ENCODE data around the gene MARF1.

The MARF1 gene

DNA sequence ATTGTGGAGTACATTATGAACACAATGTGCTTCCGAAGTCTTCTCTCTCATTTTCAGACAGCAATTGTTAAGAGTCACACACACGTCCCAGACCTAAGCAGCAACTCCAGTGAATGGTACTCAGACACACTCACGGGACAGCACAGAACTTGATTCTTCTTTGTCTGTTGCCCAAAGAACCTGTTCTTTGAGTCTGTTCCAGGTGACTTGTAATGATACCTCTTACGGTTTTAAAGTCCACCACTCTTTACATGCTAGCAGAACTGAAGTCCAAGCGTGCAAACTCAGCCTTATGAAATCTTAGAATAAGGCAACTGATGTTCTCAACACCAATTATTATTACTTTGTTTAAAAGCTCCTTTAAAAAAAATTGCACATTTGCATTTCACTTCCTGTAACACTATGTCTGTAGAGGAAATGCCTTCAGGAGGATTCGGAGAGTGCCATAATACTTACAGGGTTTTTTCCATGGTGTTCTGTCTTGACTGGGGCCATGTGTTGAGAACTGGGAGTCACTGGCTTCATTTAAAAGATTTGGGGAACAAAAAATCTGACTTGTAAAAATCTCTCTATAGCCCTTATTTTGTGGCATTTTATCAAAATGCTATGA is 48.1 kb downstream of the MARF1 start:
- H3K9ac ChIP-seq (ENCODE audit: low read depth, low read length) = no peak overlapping the region

DNA sequence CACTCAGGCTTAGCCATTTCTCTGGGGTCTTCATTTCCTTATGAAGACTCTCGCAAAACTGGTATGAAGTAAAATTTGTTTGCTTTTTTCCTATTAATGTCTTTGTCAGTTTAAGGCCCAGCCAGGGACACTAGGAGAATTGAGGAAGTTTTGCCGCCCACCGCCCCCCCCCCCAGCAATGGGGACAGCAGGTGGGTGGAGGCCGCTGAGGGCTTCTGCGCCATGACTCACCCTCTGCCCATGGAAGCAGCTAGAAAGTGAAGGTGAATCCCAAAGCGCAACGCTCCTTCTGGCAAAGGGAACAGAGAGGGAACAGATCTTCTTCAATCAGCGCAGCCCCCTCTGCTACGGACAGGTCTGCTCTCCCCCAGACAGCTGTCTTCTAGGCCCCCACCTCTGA is 49.7 kb downstream of the MARF1 start:
- peaks cover 38% of the 10 kb centered on the region for H3K36me3 ChIP-seq (ENCODE audit: insufficient read depth, low read depth, low read length)
- H3K27me3 ChIP-seq (ENCODE audit: insufficient read depth, low read length) = no peaks in the 10 kb centered on the region
- H3K4me3 ChIP-seq (ENCODE audit: low read length) = no peak overlapping the region
- no peak overlapping the region for H3K27ac ChIP-seq (ENCODE audit: low read length)
- H3K9ac ChIP-seq (ENCODE audit: low read depth, low read length) = no peak overlapping the region
- peaks cover 2% of the 10 kb centered on the region; the same call in 1 of the 2 replicates for H3K4me1 ChIP-seq (ENCODE audit: insufficient read depth, low read length)
- no peaks in the 10 kb centered on the region for H3K9me3 ChIP-seq (ENCODE audit: insufficient read depth, low read depth, low read length)

More for the DNA sequence above, 48.1 kb downstream of the MARF1 start:
- H3K9me3 ChIP-seq (ENCODE audit: insufficient read depth, low read depth, low read length) = no peaks in the 10 kb centered on the region
- no peak overlapping the region for H3K27ac ChIP-seq (ENCODE audit: low read length)
- no peak overlapping the region for H3K4me3 ChIP-seq (ENCODE audit: low read length)
- peaks cover 2% of the 10 kb centered on the region; the same call in 1 of the 2 replicates for H3K4me1 ChIP-seq (ENCODE audit: insufficient read depth, low read length)
- no peaks in the 10 kb centered on the region for H3K27me3 ChIP-seq (ENCODE audit: insufficient read depth, low read length)
- peaks cover 50% of the 10 kb centered on the region for H3K36me3 ChIP-seq (ENCODE audit: insufficient read depth, low read depth, low read length)

DNA sequence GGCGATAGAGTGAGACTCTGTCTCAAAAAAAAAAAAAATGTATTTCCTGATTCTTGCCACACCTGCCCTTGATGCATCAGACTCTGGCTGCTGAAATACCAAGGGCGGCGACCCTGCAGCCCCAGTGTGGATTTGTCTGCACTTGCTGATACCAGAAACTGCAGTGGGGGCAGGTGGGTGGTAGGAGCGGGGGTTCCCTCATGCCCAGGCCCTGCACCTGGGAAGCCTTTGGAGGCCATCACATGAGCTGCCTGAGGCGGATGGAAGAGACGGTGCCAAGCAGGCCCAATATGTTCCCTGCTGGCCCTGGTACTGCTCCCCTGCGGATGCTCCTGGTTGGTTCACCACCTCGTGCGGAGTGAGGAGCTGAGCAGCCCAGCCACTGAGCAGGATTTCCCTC is 50.6 kb downstream of the MARF1 start:
- Histone ChIP-seq H3K36me3 (ENCODE audit: insufficient read depth, low read depth, low read length) (peaks cover 29% of the 10 kb centered on the region), H3K9me3 (ENCODE audit: insufficient read depth, low read depth, low read length) (no peaks in the 10 kb centered on the region), H3K27ac (ENCODE audit: low read length) (no peak overlapping the region)

DNA sequence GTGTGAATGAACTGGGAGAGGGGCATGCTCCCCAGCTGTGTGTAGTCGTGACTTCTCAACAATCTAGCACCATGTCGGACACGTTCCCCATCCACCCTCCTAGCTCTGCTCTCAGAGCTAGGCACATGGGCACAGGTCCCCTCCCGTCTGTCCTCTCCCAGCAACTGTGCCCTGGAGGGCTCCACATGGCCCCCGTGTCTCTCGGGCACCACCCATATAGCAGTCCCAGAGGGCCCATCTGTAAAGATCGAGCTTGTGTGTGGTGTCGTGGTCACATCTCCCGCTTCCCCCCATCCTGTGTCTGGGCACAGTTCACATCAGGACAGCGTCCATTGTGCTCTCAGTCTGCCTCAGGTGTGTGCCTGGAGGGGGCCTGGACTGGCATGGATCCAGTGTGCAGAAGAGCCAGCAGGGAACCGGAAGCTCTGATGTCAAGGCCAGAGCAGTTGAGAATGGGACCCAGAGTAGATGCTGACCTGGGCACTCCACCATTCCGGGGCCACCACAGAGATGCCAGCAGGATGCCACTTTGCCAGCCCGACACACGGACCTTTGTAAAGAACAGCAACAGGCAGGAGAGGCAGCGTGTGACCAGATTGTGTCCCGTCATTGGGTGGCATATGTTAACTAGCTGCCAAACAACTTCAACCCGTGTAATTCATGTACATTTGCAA is 55.7 kb downstream of the MARF1 start:
- Histone ChIP-seq H3K4me1 (ENCODE audit: insufficient read depth, low read length) (peaks cover 2% of the 10 kb centered on the region; the same call in 1 of the 2 replicates), H3K4me3 (ENCODE audit: low read length) (no peak overlapping the region), H3K27me3 (ENCODE audit: insufficient read depth, low read length) (no peaks in the 10 kb centered on the region), H3K9me3 (ENCODE audit: insufficient read depth, low read depth, low read length) (peaks cover 24% of the 10 kb centered on the region; the same call in 1 of the 2 replicates), H3K9ac (ENCODE audit: low read depth, low read length) (no peak overlapping the region), H3K27ac (ENCODE audit: low read length) (no peak overlapping the region), H3K36me3 (ENCODE audit: insufficient read depth, low read depth, low read length) (peaks cover 17% of the 10 kb centered on the region; the same call in 1 of the 2 replicates)

More for the DNA sequence above, 50.6 kb downstream of the MARF1 start:
- no peak overlapping the region for H3K4me3 ChIP-seq (ENCODE audit: low read length)
- no peaks in the 10 kb centered on the region for H3K27me3 ChIP-seq (ENCODE audit: insufficient read depth, low read length)
- H3K9ac ChIP-seq (ENCODE audit: low read depth, low read length) = no peak overlapping the region
- peaks cover 2% of the 10 kb centered on the region; the same call in 1 of the 2 replicates for H3K4me1 ChIP-seq (ENCODE audit: insufficient read depth, low read length)

DNA sequence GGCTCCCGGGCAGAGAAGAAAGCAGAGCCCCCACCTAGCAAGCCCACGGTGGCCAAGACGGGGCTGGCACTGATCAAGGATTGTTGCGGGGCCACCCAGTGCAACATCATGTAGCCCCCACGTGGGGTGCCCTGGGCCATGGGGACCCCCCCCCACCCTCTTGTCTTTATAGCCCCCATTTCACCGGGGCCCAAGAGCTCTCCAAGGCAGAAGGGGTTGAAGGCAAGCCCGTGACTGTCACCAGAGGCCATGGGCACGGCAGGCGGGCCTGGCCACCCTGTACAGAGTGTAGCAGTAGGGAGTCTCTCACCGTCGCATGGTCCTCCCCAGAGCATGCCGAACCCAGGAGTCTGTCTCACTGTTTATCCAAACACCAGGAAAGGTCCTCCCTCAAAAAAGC is 56.2 kb downstream of the MARF1 start:
- H3K27me3 ChIP-seq (ENCODE audit: insufficient read depth, low read length) = no peaks in the 10 kb centered on the region
- H3K9me3 ChIP-seq (ENCODE audit: insufficient read depth, low read depth, low read length) = peaks cover 24% of the 10 kb centered on the region; the same call in 1 of the 2 replicates
- H3K27ac ChIP-seq (ENCODE audit: low read length) = no peak overlapping the region
- H3K4me1 ChIP-seq (ENCODE audit: insufficient read depth, low read length) = peaks cover 2% of the 10 kb centered on the region; the same call in 1 of the 2 replicates
- no peak overlapping the region for H3K9ac ChIP-seq (ENCODE audit: low read depth, low read length)
- peaks cover 19% of the 10 kb centered on the region; the same call in 1 of the 2 replicates for H3K36me3 ChIP-seq (ENCODE audit: insufficient read depth, low read depth, low read length)
- H3K4me3 ChIP-seq (ENCODE audit: low read length) = no peak overlapping the region

DNA sequence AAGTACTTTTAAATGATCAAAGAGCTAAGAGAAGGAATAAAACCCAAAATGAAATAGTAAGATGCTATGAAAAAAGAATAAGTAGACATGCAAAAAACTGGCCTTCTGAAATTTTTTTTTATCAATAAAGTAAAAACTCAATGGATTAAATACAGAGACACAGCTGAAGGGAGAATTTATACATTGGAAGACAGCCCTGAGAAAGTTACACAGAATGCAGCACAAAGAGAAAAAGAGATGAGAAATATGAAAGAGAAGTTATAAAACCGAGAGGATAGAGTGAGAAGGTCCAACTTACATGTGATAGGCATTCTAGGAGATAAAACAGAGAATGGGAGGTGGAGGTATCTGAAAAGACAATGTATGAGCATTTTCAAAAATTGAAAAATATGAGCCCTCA is 57.0 kb downstream of the MARF1 start:
- no peak overlapping the region for H3K27ac ChIP-seq (ENCODE audit: low read length)
- H3K27me3 ChIP-seq (ENCODE audit: insufficient read depth, low read length) = no peaks in the 10 kb centered on the region
- H3K9ac ChIP-seq (ENCODE audit: low read depth, low read length) = no peak overlapping the region
- H3K4me3 ChIP-seq (ENCODE audit: low read length) = no peak overlapping the region
- peaks cover 24% of the 10 kb centered on the region; the same call in 1 of the 2 replicates for H3K9me3 ChIP-seq (ENCODE audit: insufficient read depth, low read depth, low read length)
- H3K36me3 ChIP-seq (ENCODE audit: insufficient read depth, low read depth, low read length) = peaks cover 20% of the 10 kb centered on the region; the same call in 1 of the 2 replicates
- H3K4me1 ChIP-seq (ENCODE audit: insufficient read depth, low read length) = peaks cover 2% of the 10 kb centered on the region; the same call in 1 of the 2 replicates

DNA sequence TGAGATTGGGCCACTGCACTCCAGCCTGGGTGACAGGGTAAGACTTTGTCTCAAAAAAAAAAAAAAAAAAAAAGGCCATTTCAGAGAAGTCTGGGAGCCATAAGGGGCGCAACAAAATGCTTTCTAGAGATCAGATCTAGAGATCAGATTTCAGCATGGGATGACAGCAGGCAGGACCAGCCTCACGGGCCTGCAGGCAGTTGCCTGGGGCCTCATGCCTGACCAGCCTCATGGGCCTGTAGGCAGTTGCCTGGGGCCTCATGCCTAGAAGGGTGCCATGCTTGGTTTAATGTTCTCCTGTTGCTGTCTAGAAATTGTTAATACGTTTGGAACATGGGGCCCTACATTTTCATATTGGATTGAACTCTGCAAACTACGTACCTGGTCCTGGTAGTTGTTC is 59.4 kb downstream of the MARF1 start:
- Histone ChIP-seq H3K27me3 (ENCODE audit: insufficient read depth, low read length) (no peaks in the 10 kb centered on the region), H3K36me3 (ENCODE audit: insufficient read depth, low read depth, low read length) (peaks cover 20% of the 10 kb centered on the region; the same call in 1 of the 2 replicates), H3K9ac (ENCODE audit: low read depth, low read length) (no peak overlapping the region), H3K4me1 (ENCODE audit: insufficient read depth, low read length) (no peaks in the 10 kb centered on the region), H3K27ac (ENCODE audit: low read length) (no peak overlapping the region), H3K4me3 (ENCODE audit: low read length) (no peak overlapping the region), H3K9me3 (ENCODE audit: insufficient read depth, low read depth, low read length) (peaks cover 24% of the 10 kb centered on the region; the same call in 1 of the 2 replicates)

DNA sequence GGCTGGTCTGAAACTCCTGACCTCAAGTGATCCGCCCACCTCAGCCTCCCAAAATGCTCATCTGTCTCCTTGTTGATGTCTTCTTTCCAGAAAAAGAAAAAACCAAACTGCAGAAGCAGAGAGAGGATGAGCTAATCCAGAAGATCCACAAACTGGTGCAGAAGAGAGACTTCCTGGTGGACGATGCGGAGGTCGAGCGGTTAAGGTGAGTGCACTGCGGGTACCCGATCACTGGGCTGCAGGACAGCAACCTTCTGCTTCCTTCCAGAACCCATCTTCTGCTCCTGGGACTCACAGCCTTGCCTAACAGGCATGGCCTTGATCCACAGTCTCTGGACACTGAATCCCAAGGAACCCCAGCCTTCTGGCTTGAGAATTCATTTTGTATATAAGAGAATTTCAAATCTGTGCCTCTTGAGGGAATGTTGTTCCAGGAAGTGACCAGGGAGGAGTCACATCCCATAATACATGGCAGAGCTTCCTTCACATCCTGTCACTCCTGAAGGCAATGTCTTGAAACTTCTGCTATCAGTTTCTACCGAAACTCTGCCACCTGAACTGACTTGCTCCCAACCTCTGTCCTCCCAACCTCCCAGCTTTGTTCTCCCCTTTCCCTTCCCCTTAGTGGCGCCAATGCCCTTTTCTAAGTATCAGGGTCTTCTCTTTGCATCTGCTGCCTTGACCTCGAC is 61.7 kb downstream of the MARF1 start:
- Histone ChIP-seq H3K27me3 (ENCODE audit: insufficient read depth, low read length) (no peaks in the 10 kb centered on the region), H3K36me3 (ENCODE audit: insufficient read depth, low read depth, low read length) (peaks cover 20% of the 10 kb centered on the region; the same call in 1 of the 2 replicates), H3K4me1 (ENCODE audit: insufficient read depth, low read length) (no peaks in the 10 kb centered on the region), H3K9ac (ENCODE audit: low read depth, low read length) (no peak overlapping the region), H3K27ac (ENCODE audit: low read length) (no peak overlapping the region), H3K4me3 (ENCODE audit: low read length) (no peak overlapping the region), H3K9me3 (ENCODE audit: insufficient read depth, low read depth, low read length) (peaks cover 15% of the 10 kb centered on the region; the same call in 1 of the 2 replicates)

DNA sequence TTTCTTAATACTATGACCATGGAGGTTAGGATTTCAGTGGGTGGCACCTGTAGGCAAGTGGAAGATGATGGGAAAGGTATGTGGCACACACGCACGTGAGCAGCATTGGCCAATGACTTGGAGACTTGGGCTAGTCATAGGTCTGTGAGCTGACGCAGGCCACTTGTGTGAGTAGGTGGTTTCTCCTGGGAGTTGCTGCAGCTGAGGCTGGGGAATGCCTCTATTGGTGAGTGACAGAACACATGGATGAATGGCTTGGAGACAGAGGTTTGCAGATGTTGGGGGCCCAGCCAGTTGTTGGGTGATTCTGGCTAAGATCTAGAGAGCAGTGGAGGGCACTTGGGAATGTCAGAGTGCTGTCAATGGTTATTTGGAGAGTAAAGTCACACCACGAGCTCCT is 64.1 kb downstream of the MARF1 start:
- no peaks in the 10 kb centered on the region for H3K9me3 ChIP-seq (ENCODE audit: insufficient read depth, low read depth, low read length)
- H3K4me3 ChIP-seq (ENCODE audit: low read length) = no peak overlapping the region
- H3K27me3 ChIP-seq (ENCODE audit: insufficient read depth, low read length) = no peaks in the 10 kb centered on the region
- H3K27ac ChIP-seq (ENCODE audit: low read length) = no peak overlapping the region
- peaks cover 12% of the 10 kb centered on the region; the same call in 1 of the 2 replicates for H3K36me3 ChIP-seq (ENCODE audit: insufficient read depth, low read depth, low read length)
- no peaks in the 10 kb centered on the region for H3K4me1 ChIP-seq (ENCODE audit: insufficient read depth, low read length)
- no peak overlapping the region for H3K9ac ChIP-seq (ENCODE audit: low read depth, low read length)

DNA sequence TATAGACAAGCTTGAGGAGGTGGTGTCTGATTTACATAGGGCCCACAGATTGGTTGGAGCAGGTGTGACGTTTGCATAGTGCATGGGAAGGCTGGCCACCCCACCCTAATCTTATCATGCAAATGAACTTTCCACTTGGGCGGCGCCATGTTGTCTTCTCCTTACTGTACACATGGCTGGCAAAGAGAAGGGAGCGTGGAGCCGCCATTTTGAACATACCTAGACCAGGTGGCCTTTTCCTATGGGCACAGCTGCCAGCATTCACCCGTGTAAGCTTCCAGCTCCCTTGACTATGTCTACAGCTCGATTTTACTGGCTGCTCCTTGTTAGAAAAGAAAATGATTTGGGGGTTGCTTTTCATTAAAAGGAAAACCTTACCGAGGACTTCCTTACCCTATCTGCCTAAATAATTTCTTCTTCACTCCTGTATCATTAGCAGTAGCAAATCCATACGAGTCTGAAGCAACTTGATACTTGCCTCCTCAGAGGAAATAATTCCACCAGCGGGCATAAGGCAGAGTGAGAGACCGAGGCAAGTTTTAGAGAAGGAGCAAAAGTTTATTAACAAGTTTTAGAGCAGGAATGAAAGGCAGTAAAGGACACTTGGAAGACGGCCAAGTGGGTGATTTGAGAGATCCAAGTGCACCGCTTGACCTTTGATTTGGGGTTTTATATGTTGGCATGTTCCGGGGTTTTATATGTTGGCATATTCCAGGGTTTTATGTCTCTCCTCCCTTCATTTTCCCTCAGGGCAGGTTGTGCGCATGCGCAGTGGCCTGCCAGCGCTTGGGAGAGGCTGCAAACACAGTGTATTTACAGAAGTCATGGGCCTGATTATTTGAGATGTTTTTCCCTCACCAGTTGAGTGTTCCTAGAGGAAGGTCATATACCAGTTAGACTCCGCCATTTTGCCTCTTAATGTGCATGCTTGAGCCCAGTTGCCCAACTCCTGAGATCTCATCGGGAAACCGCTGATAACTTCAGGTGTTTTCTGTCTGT is 65.7 kb downstream of the MARF1 start:
- Histone ChIP-seq H3K27me3 (ENCODE audit: insufficient read depth, low read length) (no peaks in the 10 kb centered on the region), H3K9me3 (ENCODE audit: insufficient read depth, low read depth, low read length) (no peaks in the 10 kb centered on the region), H3K9ac (ENCODE audit: low read depth, low read length) (no peak overlapping the region), H3K27ac (ENCODE audit: low read length) (no peak overlapping the region), H3K36me3 (ENCODE audit: insufficient read depth, low read depth, low read length) (0 out of 2 replicates have a peak, but pooled peaks cover 3% of the 10 kb centered on the region), H3K4me1 (ENCODE audit: insufficient read depth, low read length) (peaks cover 4% of the 10 kb centered on the region; the same call in 1 of the 2 replicates), H3K4me3 (ENCODE audit: low read length) (no peak overlapping the region)

All from iPS-20b (cell line).